ENCODE measurements around the gene SMCO1. TPM values are rescaled to one million over a fixed set of nuclear protein-coding genes. Genes with fewer than 3 reads are reported as not detected.
A peak's percentile ranks its signal among the peaks of the same experiment; 100 is the strongest.

The SMCO1 gene
- total RNA-seq, 6 experiments from 2014 or later: not detected

DNA sequence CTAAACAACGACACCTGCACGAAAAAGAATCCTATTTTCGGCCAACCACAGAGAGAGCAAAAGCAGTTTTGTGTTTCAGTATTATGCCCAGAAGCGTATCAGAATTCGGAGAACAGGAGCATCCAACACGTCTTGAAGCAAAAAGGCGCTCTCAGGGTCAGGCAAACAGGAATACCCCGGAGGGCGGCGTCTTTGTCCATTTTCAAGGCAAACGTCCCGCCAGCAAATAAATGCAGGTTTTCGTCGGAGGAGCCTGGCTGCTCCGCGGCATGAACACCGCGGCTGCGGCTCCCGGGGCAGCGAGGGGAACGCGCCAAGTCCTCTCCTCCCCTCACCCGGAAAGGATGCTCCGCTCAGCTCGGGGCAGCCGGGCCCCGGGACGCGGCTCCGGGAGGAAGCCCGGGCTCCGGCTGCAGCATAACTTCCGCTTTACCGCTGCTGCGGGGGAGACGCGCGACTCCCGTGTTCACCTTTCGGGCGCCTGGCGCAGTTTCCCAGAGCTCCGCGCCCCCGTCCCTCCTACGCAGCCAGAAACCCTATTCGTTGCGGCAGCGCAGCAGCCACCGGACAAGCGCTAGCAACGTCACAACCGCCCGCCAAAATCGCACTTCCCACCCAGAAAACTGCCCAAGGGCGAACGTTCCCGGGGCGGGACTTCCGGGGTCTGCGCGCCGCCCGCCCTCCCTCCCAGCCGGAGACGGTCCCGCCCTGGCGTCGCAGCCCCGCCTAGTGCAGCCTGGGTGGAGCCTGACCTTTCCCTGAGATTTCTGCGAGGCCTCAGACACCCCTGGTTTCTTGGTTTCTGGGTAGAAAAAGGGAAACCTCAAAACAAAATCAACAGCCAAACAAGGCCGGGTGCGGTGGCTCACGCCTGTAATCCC, 11.7 kb downstream of the SMCO1 start, which contains the start of gene RNF168:
TSS of gene RNF168 (minus strand) at position 573 of the 881 bp plus-strand sequence. CDS start 595 bp downstream, outside the sequence.
- Mint-ChIP-seq H3K27ac (peak within 1 kb of the TSS; percentile 99), H3K4me3 (peak within 1 kb of the TSS; percentile 99), H3K27me3 (ENCODE audit: insufficient read depth) (peaks cover 4% of the 10 kb centered on the region), H3K9me3 (peaks cover 4% of the 10 kb centered on the region; the same call in 1 of the 2 replicates), H3K4me1 (ENCODE audit: low read depth) (peaks cover 28% of the 10 kb centered on the region), H3K36me3 (ENCODE audit: low read depth) (peaks cover 34% of the 10 kb centered on the region)
- TF ChIP-seq, protein P1, sequence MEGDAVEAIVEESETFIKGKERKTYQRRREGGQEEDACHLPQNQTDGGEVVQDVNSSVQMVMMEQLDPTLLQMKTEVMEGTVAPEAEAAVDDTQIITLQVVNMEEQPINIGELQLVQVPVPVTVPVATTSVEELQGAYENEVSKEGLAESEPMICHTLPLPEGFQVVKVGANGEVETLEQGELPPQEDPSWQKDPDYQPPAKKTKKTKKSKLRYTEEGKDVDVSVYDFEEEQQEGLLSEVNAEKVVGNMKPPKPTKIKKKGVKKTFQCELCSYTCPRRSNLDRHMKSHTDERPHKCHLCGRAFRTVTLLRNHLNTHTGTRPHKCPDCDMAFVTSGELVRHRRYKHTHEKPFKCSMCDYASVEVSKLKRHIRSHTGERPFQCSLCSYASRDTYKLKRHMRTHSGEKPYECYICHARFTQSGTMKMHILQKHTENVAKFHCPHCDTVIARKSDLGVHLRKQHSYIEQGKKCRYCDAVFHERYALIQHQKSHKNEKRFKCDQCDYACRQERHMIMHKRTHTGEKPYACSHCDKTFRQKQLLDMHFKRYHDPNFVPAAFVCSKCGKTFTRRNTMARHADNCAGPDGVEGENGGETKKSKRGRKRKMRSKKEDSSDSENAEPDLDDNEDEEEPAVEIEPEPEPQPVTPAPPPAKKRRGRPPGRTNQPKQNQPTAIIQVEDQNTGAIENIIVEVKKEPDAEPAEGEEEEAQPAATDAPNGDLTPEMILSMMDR (IDR thresholded peaks at IDR 0.05): peak; percentile 7; the same call in 1 of the 2 replicates
- peak; percentile 87 for DNase-seq

DNA sequence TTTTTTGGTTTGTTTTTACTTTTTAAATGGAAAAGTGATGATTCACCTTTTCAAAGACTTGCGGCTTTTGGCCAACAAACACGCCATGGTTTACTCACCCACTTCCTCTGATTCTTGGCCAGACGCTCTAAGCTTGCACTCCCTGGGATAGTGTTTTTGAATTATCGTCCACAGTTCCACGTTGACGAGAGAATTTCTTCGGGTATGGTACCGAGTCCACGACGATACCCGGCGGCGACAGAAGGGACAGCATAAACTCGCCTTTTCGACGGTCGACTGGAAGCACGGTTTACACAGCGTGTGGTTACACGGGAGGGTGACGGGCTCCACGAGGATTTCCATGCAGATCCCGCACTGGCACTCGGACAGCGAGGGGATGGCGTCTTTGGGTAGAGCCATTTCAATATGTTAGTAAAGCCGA, 12.4 kb downstream of the SMCO1 start:
- H3K27me3 Mint-ChIP-seq (ENCODE audit: insufficient read depth): peaks cover 2% of the 10 kb centered on the region
- peak; percentile 86 for DNase-seq
- peak overlapping the region; percentile 99 for H3K4me3 Mint-ChIP-seq
- H3K36me3 Mint-ChIP-seq (ENCODE audit: low read depth): peaks cover 34% of the 10 kb centered on the region
- peaks cover 28% of the 10 kb centered on the region for H3K4me1 Mint-ChIP-seq (ENCODE audit: low read depth)
- H3K9me3 Mint-ChIP-seq: peaks cover 4% of the 10 kb centered on the region; the same call in 1 of the 2 replicates
- H3K27ac Mint-ChIP-seq: peak overlapping the region; percentile 99
- TF ChIP-seq, protein P1 (IDR thresholded peaks at IDR 0.05): no peak; the same call in 1 of the 2 replicates

DNA sequence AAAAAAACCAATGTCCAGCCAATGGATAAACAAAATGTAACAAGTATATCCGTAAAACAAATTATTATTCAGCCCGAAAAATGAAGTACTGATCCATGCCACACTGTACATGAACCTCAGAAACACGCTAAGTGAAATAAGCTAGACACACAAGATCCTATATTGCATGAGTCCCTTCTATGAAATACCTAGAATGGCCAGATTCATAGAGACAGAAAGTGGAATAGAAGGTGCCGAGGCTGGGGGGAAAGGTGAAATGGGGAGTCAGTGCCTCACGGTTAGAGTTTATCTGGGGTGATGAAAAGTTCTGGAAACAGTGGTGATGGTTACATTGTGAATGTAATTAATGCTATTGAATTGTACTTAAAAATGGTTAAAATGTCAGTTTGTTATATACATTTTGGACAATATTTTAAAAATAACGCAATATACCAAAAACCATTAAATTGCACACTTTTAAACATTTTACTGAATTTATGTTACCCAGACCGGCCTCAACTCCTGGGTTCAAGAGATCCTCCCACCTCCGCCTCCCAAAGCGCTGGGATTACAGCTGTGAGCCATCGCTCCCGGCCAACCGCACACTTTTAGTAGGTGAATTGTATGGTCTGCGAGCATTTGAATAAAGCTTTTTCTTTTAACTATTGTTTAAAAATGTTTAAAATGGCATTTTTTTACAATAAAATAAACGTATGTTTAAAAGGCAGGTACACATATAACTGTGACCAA, 13.7 kb downstream of the SMCO1 start:
- peak; percentile 13 for DNase-seq
- Mint-ChIP-seq H3K4me1 (ENCODE audit: low read depth) (peaks cover 28% of the 10 kb centered on the region), H3K9me3 (no peaks in the 10 kb centered on the region), H3K36me3 (ENCODE audit: low read depth) (peaks cover 30% of the 10 kb centered on the region), H3K27me3 (ENCODE audit: insufficient read depth) (peaks cover 2% of the 10 kb centered on the region), H3K4me3 (peak overlapping the region; percentile 99), H3K27ac (peak overlapping the region; percentile 99)
- TF ChIP-seq, protein P1 (IDR thresholded peaks at IDR 0.05): no peak

DNA sequence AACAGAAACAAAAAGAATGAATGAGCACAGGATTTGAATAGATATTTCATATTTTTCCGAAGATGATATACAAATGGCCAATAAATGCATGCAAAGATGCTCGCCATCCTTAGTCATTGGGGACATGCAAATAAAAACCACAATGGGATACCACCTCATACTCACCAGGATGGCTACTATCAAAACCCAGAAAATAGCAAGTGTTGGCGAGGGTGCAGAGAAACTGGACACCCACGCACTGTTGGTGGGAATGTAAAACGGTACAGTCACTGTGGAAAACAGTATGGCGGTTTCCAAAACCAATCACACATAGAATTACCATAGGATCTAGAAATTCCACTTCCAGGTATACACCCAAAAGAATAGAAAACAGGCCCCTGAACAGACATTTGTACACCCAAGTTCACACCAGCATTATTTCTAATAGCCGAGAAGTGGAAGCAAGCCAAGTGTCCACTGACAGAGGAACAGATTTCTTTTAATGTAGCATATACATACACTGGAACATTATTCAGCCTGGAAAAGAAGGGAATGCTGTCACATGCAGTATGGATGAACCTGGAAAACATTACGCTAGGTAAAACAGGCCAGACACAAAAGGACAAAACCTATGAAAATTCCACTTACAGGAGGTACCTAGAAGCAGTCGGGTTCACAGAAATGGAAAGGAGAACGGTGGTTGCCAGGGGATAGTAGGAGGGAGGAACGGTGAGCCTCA, 15.2 kb downstream of the SMCO1 start:
- Mint-ChIP-seq H3K27me3 (ENCODE audit: insufficient read depth) (no peaks in the 10 kb centered on the region; the same call in 1 of the 2 replicates), H3K4me3 (peak overlapping the region; percentile 99), H3K9me3 (no peaks in the 10 kb centered on the region), H3K36me3 (ENCODE audit: low read depth) (peaks cover 42% of the 10 kb centered on the region), H3K4me1 (ENCODE audit: low read depth) (peaks cover 28% of the 10 kb centered on the region), H3K27ac (peak overlapping the region; percentile 99)
- TF ChIP-seq, protein P1 (IDR thresholded peaks at IDR 0.05): no peak
- DNase-seq: no peak

DNA sequence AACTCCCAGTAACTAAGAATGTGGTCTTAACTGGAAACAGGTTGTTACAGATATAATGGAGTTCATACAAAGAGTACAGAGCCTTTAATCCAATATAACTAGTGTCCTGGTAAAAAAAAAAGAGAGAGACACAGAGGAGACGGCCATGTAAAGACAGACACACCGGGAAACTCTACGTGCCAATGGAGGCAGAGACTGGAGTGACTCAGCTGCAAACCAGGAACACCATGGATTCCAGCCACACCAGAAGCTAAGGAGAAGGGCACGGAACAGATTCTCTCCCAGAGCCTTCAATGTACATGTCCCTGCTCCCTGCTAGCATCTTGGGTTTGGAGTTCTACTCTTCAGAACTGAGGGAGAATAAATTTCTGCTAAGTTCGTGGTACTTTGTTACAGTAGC, 16.1 kb downstream of the SMCO1 start:
- no peaks in the 10 kb centered on the region for H3K9me3 Mint-ChIP-seq
- DNase-seq: no peak
- H3K36me3 Mint-ChIP-seq (ENCODE audit: low read depth): peaks cover 44% of the 10 kb centered on the region
- H3K4me3 Mint-ChIP-seq: peak overlapping the region; percentile 99
- H3K4me1 Mint-ChIP-seq (ENCODE audit: low read depth): peaks cover 23% of the 10 kb centered on the region
- no peaks in the 10 kb centered on the region; the same call in 1 of the 2 replicates for H3K27me3 Mint-ChIP-seq (ENCODE audit: insufficient read depth)
- TF ChIP-seq, protein P1 (IDR thresholded peaks at IDR 0.05): no peak
- peak overlapping the region; percentile 84 for H3K27ac Mint-ChIP-seq

All from HFFc6 (cell line).